ENCODE data around the gene EPG5.

- TF ChIP-seq, protein P1, sequence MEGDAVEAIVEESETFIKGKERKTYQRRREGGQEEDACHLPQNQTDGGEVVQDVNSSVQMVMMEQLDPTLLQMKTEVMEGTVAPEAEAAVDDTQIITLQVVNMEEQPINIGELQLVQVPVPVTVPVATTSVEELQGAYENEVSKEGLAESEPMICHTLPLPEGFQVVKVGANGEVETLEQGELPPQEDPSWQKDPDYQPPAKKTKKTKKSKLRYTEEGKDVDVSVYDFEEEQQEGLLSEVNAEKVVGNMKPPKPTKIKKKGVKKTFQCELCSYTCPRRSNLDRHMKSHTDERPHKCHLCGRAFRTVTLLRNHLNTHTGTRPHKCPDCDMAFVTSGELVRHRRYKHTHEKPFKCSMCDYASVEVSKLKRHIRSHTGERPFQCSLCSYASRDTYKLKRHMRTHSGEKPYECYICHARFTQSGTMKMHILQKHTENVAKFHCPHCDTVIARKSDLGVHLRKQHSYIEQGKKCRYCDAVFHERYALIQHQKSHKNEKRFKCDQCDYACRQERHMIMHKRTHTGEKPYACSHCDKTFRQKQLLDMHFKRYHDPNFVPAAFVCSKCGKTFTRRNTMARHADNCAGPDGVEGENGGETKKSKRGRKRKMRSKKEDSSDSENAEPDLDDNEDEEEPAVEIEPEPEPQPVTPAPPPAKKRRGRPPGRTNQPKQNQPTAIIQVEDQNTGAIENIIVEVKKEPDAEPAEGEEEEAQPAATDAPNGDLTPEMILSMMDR (IDR thresholded peaks at IDR 0.05) = no peak
- TF ChIP-seq POLR2A (IDR thresholded peaks at IDR 0.05) = no peak
- no peak for TF ChIP-seq POLR2AphosphoS5 (IDR thresholded peaks at IDR 0.05)
- no peak for TF ChIP-seq EP300 (IDR thresholded peaks at IDR 0.05; ENCODE audit: low read depth)
Measured at GRCh38 chr18:45935591-45936335, 31.4 kb downstream of the EPG5 start.
